Measurements from ENCODE around the gene FOXN3. TPM values are rescaled to one million over a fixed set of nuclear protein-coding genes. Genes with fewer than 3 reads are reported as not detected.

FOXN3 gene
- total and polyA plus RNA-seq, 2 experiments from 2014 or later: 98.9 to 167 TPM

DNA sequence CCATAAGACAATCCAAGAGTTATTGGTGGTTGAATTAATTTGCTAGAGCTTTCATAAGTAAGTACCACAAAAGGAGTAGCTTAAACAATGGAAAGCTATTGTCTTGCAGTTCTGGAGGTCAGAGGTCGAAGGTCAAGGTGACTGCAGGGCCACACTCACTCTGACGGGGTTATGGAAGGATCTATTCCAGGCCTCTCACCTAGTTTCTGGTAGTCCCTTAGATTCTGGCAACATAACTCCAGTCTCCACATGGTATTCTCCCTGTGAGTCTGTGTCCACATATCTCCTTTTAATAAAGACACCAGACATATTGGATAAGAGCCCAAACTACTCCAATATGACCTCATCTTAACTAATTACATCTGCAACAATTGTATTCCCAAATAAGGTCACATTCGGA, 273.4 kb downstream of the FOXN3 start (continued):
- TF ChIP-seq, protein P1, sequence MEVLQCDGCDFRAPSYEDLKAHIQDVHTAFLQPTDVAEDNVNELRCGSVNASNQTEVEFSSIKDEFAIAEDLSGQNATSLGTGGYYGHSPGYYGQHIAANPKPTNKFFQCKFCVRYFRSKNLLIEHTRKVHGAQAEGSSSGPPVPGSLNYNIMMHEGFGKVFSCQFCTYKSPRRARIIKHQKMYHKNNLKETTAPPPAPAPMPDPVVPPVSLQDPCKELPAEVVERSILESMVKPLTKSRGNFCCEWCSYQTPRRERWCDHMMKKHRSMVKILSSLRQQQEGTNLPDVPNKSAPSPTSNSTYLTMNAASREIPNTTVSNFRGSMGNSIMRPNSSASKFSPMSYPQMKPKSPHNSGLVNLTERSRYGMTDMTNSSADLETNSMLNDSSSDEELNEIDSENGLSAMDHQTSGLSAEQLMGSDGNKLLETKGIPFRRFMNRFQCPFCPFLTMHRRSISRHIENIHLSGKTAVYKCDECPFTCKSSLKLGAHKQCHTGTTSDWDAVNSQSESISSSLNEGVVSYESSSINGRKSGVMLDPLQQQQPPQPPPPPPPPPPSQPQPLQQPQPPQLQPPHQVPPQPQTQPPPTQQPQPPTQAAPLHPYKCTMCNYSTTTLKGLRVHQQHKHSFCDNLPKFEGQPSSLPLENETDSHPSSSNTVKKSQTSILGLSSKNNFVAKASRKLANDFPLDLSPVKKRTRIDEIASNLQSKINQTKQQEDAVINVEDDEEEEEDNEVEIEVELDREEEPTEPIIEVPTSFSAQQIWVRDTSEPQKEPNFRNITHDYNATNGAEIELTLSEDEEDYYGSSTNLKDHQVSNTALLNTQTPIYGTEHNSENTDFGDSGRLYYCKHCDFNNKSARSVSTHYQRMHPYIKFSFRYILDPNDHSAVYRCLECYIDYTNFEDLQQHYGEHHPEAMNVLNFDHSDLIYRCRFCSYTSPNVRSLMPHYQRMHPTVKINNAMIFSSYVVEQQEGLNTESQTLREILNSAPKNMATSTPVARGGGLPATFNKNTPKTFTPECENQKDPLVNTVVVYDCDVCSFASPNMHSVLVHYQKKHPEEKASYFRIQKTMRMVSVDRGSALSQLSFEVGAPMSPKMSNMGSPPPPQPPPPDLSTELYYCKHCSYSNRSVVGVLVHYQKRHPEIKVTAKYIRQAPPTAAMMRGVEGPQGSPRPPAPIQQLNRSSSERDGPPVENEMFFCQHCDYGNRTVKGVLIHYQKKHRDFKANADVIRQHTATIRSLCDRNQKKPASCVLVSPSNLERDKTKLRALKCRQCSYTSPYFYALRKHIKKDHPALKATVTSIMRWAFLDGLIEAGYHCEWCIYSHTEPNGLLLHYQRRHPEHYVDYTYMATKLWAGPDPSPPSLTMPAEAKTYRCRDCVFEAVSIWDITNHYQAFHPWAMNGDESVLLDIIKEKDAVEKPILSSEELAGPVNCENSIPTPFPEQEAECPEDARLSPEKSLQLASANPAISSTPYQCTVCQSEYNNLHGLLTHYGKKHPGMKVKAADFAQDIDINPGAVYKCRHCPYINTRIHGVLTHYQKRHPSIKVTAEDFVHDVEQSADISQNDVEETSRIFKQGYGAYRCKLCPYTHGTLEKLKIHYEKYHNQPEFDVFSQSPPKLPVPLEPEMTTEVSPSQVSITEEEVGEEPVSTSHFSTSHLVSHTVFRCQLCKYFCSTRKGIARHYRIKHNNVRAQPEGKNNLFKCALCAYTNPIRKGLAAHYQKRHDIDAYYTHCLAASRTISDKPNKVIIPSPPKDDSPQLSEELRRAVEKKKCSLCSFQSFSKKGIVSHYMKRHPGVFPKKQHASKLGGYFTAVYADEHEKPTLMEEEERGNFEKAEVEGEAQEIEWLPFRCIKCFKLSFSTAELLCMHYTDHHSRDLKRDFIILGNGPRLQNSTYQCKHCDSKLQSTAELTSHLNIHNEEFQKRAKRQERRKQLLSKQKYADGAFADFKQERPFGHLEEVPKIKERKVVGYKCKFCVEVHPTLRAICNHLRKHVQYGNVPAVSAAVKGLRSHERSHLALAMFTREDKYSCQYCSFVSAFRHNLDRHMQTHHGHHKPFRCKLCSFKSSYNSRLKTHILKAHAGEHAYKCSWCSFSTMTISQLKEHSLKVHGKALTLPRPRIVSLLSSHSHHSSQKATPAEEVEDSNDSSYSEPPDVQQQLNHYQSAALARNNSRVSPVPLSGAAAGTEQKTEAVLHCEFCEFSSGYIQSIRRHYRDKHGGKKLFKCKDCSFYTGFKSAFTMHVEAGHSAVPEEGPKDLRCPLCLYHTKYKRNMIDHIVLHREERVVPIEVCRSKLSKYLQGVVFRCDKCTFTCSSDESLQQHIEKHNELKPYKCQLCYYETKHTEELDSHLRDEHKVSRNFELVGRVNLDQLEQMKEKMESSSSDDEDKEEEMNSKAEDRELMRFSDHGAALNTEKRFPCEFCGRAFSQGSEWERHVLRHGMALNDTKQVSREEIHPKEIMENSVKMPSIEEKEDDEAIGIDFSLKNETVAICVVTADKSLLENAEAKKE (CRISPR knock-in tag; IDR thresholded peaks at IDR 0.05): no peak
- TF ChIP-seq, protein P2, sequence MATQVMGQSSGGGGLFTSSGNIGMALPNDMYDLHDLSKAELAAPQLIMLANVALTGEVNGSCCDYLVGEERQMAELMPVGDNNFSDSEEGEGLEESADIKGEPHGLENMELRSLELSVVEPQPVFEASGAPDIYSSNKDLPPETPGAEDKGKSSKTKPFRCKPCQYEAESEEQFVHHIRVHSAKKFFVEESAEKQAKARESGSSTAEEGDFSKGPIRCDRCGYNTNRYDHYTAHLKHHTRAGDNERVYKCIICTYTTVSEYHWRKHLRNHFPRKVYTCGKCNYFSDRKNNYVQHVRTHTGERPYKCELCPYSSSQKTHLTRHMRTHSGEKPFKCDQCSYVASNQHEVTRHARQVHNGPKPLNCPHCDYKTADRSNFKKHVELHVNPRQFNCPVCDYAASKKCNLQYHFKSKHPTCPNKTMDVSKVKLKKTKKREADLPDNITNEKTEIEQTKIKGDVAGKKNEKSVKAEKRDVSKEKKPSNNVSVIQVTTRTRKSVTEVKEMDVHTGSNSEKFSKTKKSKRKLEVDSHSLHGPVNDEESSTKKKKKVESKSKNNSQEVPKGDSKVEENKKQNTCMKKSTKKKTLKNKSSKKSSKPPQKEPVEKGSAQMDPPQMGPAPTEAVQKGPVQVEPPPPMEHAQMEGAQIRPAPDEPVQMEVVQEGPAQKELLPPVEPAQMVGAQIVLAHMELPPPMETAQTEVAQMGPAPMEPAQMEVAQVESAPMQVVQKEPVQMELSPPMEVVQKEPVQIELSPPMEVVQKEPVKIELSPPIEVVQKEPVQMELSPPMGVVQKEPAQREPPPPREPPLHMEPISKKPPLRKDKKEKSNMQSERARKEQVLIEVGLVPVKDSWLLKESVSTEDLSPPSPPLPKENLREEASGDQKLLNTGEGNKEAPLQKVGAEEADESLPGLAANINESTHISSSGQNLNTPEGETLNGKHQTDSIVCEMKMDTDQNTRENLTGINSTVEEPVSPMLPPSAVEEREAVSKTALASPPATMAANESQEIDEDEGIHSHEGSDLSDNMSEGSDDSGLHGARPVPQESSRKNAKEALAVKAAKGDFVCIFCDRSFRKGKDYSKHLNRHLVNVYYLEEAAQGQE (IDR thresholded peaks at IDR 0.05; ENCODE audit: unreplicated experiment): no peak

DNA sequence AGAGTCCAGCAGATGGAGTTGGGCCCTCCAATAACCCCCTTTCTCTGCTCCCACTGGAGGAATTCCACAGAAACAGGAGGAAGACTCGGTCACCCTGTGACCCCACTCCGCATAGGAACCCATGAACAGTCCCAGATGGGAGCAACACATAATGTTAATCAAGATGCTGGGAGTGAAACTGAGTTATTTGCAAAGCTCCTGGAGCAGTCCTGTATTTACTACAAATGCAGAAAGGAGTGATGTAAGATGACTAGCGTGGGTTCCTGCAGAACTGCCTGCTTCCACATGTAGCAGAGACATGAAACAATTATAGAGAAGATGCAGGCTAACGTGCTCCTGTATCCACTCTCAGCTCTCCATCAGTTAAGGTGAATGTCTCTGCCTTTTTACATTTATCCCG, 274.7 kb downstream of the FOXN3 start:
- no peaks in the 10 kb centered on the region for H3K79me2 ChIP-seq (replicated peaks; ENCODE audit: insufficient read depth)
- H3K27me3 Mint-ChIP-seq (ENCODE audit: insufficient read depth, low read depth, poor library complexity): peaks cover 1% of the 10 kb centered on the region
- H3K9me2 ChIP-seq (ENCODE audit: insufficient read depth): 0 out of 2 replicates have a peak, but pooled peaks cover 3% of the 10 kb centered on the region
- H4K20me1 ChIP-seq (replicated peaks; ENCODE audit: insufficient read depth): no peaks in the 10 kb centered on the region
- no peaks in the 10 kb centered on the region for H3K9me3 Mint-ChIP-seq
- H3K4me1 Mint-ChIP-seq: peaks cover 29% of the 10 kb centered on the region
- no peak overlapping the region for H3K27ac ChIP-seq (ENCODE audit: low read depth)
- H3K36me3 Mint-ChIP-seq (ENCODE audit: low read depth): no peaks in the 10 kb centered on the region
- H3K27ac Mint-ChIP-seq: no peak overlapping the region
- DNase-seq (ENCODE audit: low spot score): no peak
- peaks cover 5% of the 10 kb centered on the region for H3F3A ChIP-seq (replicated peaks; ENCODE audit: low read depth)
- H3K4me3 Mint-ChIP-seq: no peak overlapping the region
- no peak overlapping the region for H2AFZ ChIP-seq
- H3K36me3 ChIP-seq (ENCODE audit: insufficient read depth): no peaks in the 10 kb centered on the region; the same call in 1 of the 2 replicates
- ATAC-seq: no peak
- no peaks in the 10 kb centered on the region for H3K27me3 ChIP-seq (ENCODE audit: insufficient read depth)
- peaks cover 25% of the 10 kb centered on the region for H3K4me1 ChIP-seq (ENCODE audit: insufficient read depth)
- H3K4me3 ChIP-seq: no peak overlapping the region
- no peak overlapping the region for H3K4me2 ChIP-seq
- no peak for TF ChIP-seq CREB1 (CRISPR knock-in tag; IDR thresholded peaks at IDR 0.05; ENCODE audit: low read depth)
- TF ChIP-seq, protein P3, sequence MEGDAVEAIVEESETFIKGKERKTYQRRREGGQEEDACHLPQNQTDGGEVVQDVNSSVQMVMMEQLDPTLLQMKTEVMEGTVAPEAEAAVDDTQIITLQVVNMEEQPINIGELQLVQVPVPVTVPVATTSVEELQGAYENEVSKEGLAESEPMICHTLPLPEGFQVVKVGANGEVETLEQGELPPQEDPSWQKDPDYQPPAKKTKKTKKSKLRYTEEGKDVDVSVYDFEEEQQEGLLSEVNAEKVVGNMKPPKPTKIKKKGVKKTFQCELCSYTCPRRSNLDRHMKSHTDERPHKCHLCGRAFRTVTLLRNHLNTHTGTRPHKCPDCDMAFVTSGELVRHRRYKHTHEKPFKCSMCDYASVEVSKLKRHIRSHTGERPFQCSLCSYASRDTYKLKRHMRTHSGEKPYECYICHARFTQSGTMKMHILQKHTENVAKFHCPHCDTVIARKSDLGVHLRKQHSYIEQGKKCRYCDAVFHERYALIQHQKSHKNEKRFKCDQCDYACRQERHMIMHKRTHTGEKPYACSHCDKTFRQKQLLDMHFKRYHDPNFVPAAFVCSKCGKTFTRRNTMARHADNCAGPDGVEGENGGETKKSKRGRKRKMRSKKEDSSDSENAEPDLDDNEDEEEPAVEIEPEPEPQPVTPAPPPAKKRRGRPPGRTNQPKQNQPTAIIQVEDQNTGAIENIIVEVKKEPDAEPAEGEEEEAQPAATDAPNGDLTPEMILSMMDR (conservative IDR thresholded peaks at IDR 0.05; ENCODE audit: low read depth in 2 of 2): no peak
- TF ChIP-seq, protein P4, sequence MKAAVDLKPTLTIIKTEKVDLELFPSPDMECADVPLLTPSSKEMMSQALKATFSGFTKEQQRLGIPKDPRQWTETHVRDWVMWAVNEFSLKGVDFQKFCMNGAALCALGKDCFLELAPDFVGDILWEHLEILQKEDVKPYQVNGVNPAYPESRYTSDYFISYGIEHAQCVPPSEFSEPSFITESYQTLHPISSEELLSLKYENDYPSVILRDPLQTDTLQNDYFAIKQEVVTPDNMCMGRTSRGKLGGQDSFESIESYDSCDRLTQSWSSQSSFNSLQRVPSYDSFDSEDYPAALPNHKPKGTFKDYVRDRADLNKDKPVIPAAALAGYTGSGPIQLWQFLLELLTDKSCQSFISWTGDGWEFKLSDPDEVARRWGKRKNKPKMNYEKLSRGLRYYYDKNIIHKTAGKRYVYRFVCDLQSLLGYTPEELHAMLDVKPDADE (IDR thresholded peaks at IDR 0.05): no peak
- no peak for TF ChIP-seq ZNF114 (CRISPR knock-in tag; IDR thresholded peaks at IDR 0.05)
- TF ChIP-seq JUNB (IDR thresholded peaks at IDR 0.05; ENCODE audit: unreplicated experiment): no peak
- TF ChIP-seq POLR2AphosphoS5 (IDR thresholded peaks at IDR 0.05; ENCODE audit: low read depth): no peak
- no peak for TF ChIP-seq EZH2 (IDR thresholded peaks at IDR 0.05; ENCODE audit: low read depth, unreplicated experiment)

All from GM23338 (cell line).